Ureter (tissue), 1 donor: ENCODE data around the gene PAQR5. TPM values are rescaled to one million over a fixed set of nuclear protein-coding genes. Genes with fewer than 3 reads are reported as not detected.

ENCODE experiments used
- total RNA-seq: library from RNA; stranded (reverse); gene quantifications from one replicate; pipeline ENCODE4 v1.2.4, GENCODE V29; 2023
- donor health status: DM: yes; HTN: yes; CAD: no.

Gene PAQR5
- total RNA-seq, 1 donor from 2014 or later, result 6.5 TPM

Other genes starting within 250 kb of the PAQR5 start
- 15.5 TPM for gene GLCE, start 138.3 kb upstream of the PAQR5 start, total RNA-seq
- gene KIF23, start 115.4 kb downstream of the PAQR5 start, total RNA-seq, result 3.0 TPM
- gene RPLP1, start 153.9 kb downstream of the PAQR5 start, total RNA-seq, result 1,915 TPM